BLaER1 (cell line): Measurements from ENCODE around the gene RAB17.

ENCODE experiments used
- H3K27ac ChIP-seq: shearing (Covaris generic); formaldehyde crosslinking; 2 replicates; pipeline ENCODE4 v1.8.1; 2022
- H3K27me3 ChIP-seq: shearing (Covaris generic); formaldehyde crosslinking; 2 replicates; pipeline ENCODE4 v1.8.1; 2022
- H3K36me3 ChIP-seq: shearing (Covaris generic); formaldehyde crosslinking; 2 replicates; pipeline ENCODE4 v1.8.1; 2022
- H3K4me1 ChIP-seq: shearing (Covaris generic); formaldehyde crosslinking; 2 replicates; pipeline ENCODE4 v1.8.1; 2022
- H3K4me2 ChIP-seq: shearing (Covaris generic); formaldehyde crosslinking; 2 replicates; pipeline ENCODE4 v1.8.1; 2022
- H3K4me3 ChIP-seq: shearing (Covaris generic); formaldehyde crosslinking; 2 replicates; pipeline ENCODE4 v1.8.1; 2022
- H3K9ac ChIP-seq: shearing (Covaris generic); formaldehyde crosslinking; 2 replicates; pipeline ENCODE4 v1.8.1; 2022
- H3K9me3 ChIP-seq: shearing (Covaris generic); formaldehyde crosslinking; 2 replicates; pipeline ENCODE4 v1.8.1; 2022
- H4K20me1 ChIP-seq: shearing (Covaris generic); formaldehyde crosslinking; 2 replicates; pipeline ENCODE4 v1.8.1; 2022
- Cebpa-rat ChIP-seq: shearing (Covaris generic); IDR thresholded peaks from 2 replicates; pipeline ENCODE4 v1.8.1; 2022

The RAB17 gene

GRCh38 chr2:237539681-237540080 is 50.9 kb downstream of the RAB17 start:
- H3K27ac ChIP-seq, result peak overlapping the region; percentile 30
- H3K4me2 ChIP-seq, result peak overlapping the region; percentile 78; the same call in 1 of the 2 replicates
- H3K9ac ChIP-seq, result no peak overlapping the region
- H3K9me3 ChIP-seq, result no peaks in the 10 kb centered on the region
- no peaks in the 10 kb centered on the region for H3K27me3 ChIP-seq
- H4K20me1 ChIP-seq, result no peaks in the 10 kb centered on the region
- no peak for TF ChIP-seq Cebpa-rat
- H3K36me3 ChIP-seq, result no peaks in the 10 kb centered on the region
- H3K4me3 ChIP-seq, result no peak overlapping the region
- peaks cover 70% of the 10 kb centered on the region for H3K4me1 ChIP-seq

GRCh38 chr2:237538901-237539300 is 51.6 kb downstream of the RAB17 start:
- Histone ChIP-seq H3K4me3 (no peak overlapping the region), H3K27ac (no peak overlapping the region), H3K9ac (no peak overlapping the region), H3K36me3 (no peaks in the 10 kb centered on the region), H4K20me1 (no peaks in the 10 kb centered on the region), H3K27me3 (no peaks in the 10 kb centered on the region), H3K9me3 (no peaks in the 10 kb centered on the region), H3K4me2 (peak overlapping the region; percentile 86), H3K4me1 (peaks cover 78% of the 10 kb centered on the region)
- no peak for TF ChIP-seq Cebpa-rat

- Histone ChIP-seq H3K4me2 (peak overlapping the region; percentile 86), H3K27me3 (no peaks in the 10 kb centered on the region), H3K4me1 (peaks cover 85% of the 10 kb centered on the region), H3K4me3 (no peak overlapping the region), H3K36me3 (no peaks in the 10 kb centered on the region), H3K9me3 (no peaks in the 10 kb centered on the region), H4K20me1 (no peaks in the 10 kb centered on the region), H3K27ac (no peak overlapping the region), H3K9ac (no peak overlapping the region)
- no peak for TF ChIP-seq Cebpa-rat
These were observed 52.4 kb downstream of the RAB17 start for GRCh38 chr2:237538001-237538720.

- Histone ChIP-seq H3K4me1 (peaks cover 95% of the 10 kb centered on the region), H3K27ac (peak overlapping the region; percentile 65), H3K4me2 (peak overlapping the region; percentile 86), H3K9me3 (no peaks in the 10 kb centered on the region), H3K27me3 (no peaks in the 10 kb centered on the region), H4K20me1 (no peaks in the 10 kb centered on the region), H3K36me3 (no peaks in the 10 kb centered on the region), H3K4me3 (no peak overlapping the region), H3K9ac (no peak overlapping the region)
- no peak for TF ChIP-seq Cebpa-rat
These were observed 53.9 kb downstream of the RAB17 start for GRCh38 chr2:237536617-237537016.

GRCh38 chr2:237536083-237536415 is 54.5 kb downstream of the RAB17 start:
- H3K27ac ChIP-seq, result peak overlapping the region; percentile 65
- peaks cover 95% of the 10 kb centered on the region for H3K4me1 ChIP-seq
- no peak; the same call in 1 of the 2 replicates for TF ChIP-seq Cebpa-rat

GRCh38 chr2:237535385-237536082 is 55.0 kb downstream of the RAB17 start:
- Histone ChIP-seq H3K4me1 (peaks cover 95% of the 10 kb centered on the region), H3K4me3 (no peak overlapping the region), H3K27me3 (no peaks in the 10 kb centered on the region), H3K36me3 (no peaks in the 10 kb centered on the region), H3K4me2 (peak overlapping the region; percentile 86), H3K27ac (peak overlapping the region; percentile 65), H3K9ac (peak overlapping the region; percentile 23; the same call in 1 of the 2 replicates), H3K9me3 (no peaks in the 10 kb centered on the region), H4K20me1 (no peaks in the 10 kb centered on the region)
- peak; percentile 44; the same call in 1 of the 2 replicates for TF ChIP-seq Cebpa-rat

More at GRCh38 chr2:237536083-237536415, 54.5 kb downstream of the RAB17 start:
- H3K9ac ChIP-seq, result peak overlapping the region; percentile 23; the same call in 1 of the 2 replicates
- H3K4me2 ChIP-seq, result peak overlapping the region; percentile 86
- no peaks in the 10 kb centered on the region for H3K36me3 ChIP-seq
- no peaks in the 10 kb centered on the region for H3K27me3 ChIP-seq
- H3K9me3 ChIP-seq, result no peaks in the 10 kb centered on the region
- no peak overlapping the region for H3K4me3 ChIP-seq
- no peaks in the 10 kb centered on the region for H4K20me1 ChIP-seq

GRCh38 chr2:237534380-237534779 is 56.2 kb downstream of the RAB17 start:
- peaks cover 96% of the 10 kb centered on the region for H3K4me1 ChIP-seq
- H3K27me3 ChIP-seq, result no peaks in the 10 kb centered on the region
- no peaks in the 10 kb centered on the region for H3K36me3 ChIP-seq
- no peak overlapping the region for H3K9ac ChIP-seq
- H3K27ac ChIP-seq, result peak overlapping the region; percentile 19; the same call in 1 of the 2 replicates
- no peaks in the 10 kb centered on the region for H3K9me3 ChIP-seq
- no peaks in the 10 kb centered on the region for H4K20me1 ChIP-seq
- H3K4me2 ChIP-seq, result peak overlapping the region; percentile 86
- no peak overlapping the region for H3K4me3 ChIP-seq
- TF ChIP-seq Cebpa-rat, result no peak

- peaks cover 100% of the 10 kb centered on the region for H3K4me1 ChIP-seq
- peak overlapping the region; percentile 86 for H3K4me2 ChIP-seq
- TF ChIP-seq Cebpa-rat, result no peak
- no peaks in the 10 kb centered on the region for H4K20me1 ChIP-seq
- H3K36me3 ChIP-seq, result no peaks in the 10 kb centered on the region
- no peak overlapping the region for H3K4me3 ChIP-seq
- no peak overlapping the region for H3K9ac ChIP-seq
- H3K27ac ChIP-seq, result peak overlapping the region; percentile 93; the same call in 1 of the 2 replicates
- H3K27me3 ChIP-seq, result no peaks in the 10 kb centered on the region
- no peaks in the 10 kb centered on the region for H3K9me3 ChIP-seq
These were observed 56.8 kb downstream of the RAB17 start for GRCh38 chr2:237533668-237534161.

- H3K9me3 ChIP-seq, result no peaks in the 10 kb centered on the region
- H3K9ac ChIP-seq, result peak overlapping the region; percentile 26; the same call in 1 of the 2 replicates
- peak overlapping the region; percentile 86 for H3K4me2 ChIP-seq
- H3K4me3 ChIP-seq, result no peak overlapping the region
- TF ChIP-seq Cebpa-rat, result no peak
- H3K27ac ChIP-seq, result peak overlapping the region; percentile 93
- H3K4me1 ChIP-seq, result peaks cover 93% of the 10 kb centered on the region
- H3K27me3 ChIP-seq, result no peaks in the 10 kb centered on the region
- H3K36me3 ChIP-seq, result no peaks in the 10 kb centered on the region
- no peaks in the 10 kb centered on the region for H4K20me1 ChIP-seq
These were observed 58.4 kb downstream of the RAB17 start for GRCh38 chr2:237532160-237532559.
